CD4-positive, alpha-beta T cell (primary cell): Measurements from ENCODE around the gene PRND. TPM values are rescaled to one million over a fixed set of nuclear protein-coding genes. Genes with fewer than 3 reads are reported as not detected.

Experiments used
- ATAC-seq: fragments of 200-7000 bp; cut with Tn5 transposase; one replicate; pipeline ENCODE4 v1.10.0; 2022; ENCODE audit warnings: mild to moderate bottlenecking; ENCODE audit not compliant: poor library complexity
- CTCF ChIA-PET: fragments of 350-600 bp; sonication (Branson Sonifier 250); formaldehyde crosslinking; loops from one replicate; lab custom pipeline; 2021; ENCODE audit warnings: antibody characterized with exemption, inconsistent platforms; lab: Charles Lee
- POLR2A ChIA-PET: fragments of 350-600 bp; sonication (Branson Sonifier 250); formaldehyde crosslinking; loops from one replicate; lab custom pipeline; 2021; ENCODE audit warnings: antibody characterized with exemption, inconsistent platforms; lab: Charles Lee
- DNase-seq, 14 experiments: peaks; one replicate each; pipeline ENCODE4 v3.0.0-alpha.2; 2013 to 2020; ENCODE audit warnings: mixed read lengths in 2 of 14
- H3K27ac ChIP-seq, 2 donors: one replicate each; pipeline versions ENCODE4 v1.5.1 to v1.7.0; 2013; ENCODE audit warnings: low read length in 2 of 2, low read depth in 1 of 2, mild to moderate bottlenecking in 1 of 2
- H3K27me3 ChIP-seq, 2 experiments: 1 replicate in 1 of 2; 2 replicates in 1 of 2; pipeline versions ENCODE4 v1.6.1 to v1.7.0; 2013; ENCODE audit warnings: low read length in 2 of 2, control low read depth in 1 of 2, mild to moderate bottlenecking in 1 of 2, moderate library complexity in 1 of 2; ENCODE audit not compliant: insufficient read depth in 2 of 2, control insufficient read depth in 1 of 2
- H3K36me3 ChIP-seq: one replicate; pipeline ENCODE4 v1.6.1; 2013; ENCODE audit warnings: low read length, control low read depth; ENCODE audit not compliant: insufficient read depth
- H3K4me1 ChIP-seq: one replicate; pipeline ENCODE4 v1.6.1; 2013; ENCODE audit warnings: low read length, control low read depth; ENCODE audit not compliant: insufficient read depth
- H3K4me3 ChIP-seq: one replicate; pipeline ENCODE4 v1.5.1; 2013; ENCODE audit warnings: mild to moderate bottlenecking, low read length, moderate library complexity
- H3K9me3 ChIP-seq, 2 experiments: 1 replicate in 1 of 2; 2 replicates in 1 of 2; pipeline versions ENCODE4 v1.6.1 to v1.7.0; 2013; ENCODE audit warnings: low read length in 2 of 2, mild to moderate bottlenecking in 2 of 2, control low read depth in 1 of 2, moderate library complexity in 1 of 2; ENCODE audit not compliant: control insufficient read depth in 1 of 2, insufficient read depth in 1 of 2
- H3K27ac Mint-ChIP-seq: one replicate; pipeline ENCODE4 v1.8.0; 2020; ENCODE audit warnings: mixed read lengths
- H3K27me3 Mint-ChIP-seq: one replicate; pipeline ENCODE4 v1.8.0; 2021; ENCODE audit warnings: mixed read lengths
- H3K36me3 Mint-ChIP-seq: one replicate; pipeline ENCODE4 v1.8.0; 2021; ENCODE audit warnings: low read depth, mixed read lengths
- H3K4me1 Mint-ChIP-seq: one replicate; pipeline ENCODE4 v1.8.0; 2021; ENCODE audit warnings: low read depth, mixed read lengths
- H3K4me3 Mint-ChIP-seq: one replicate; pipeline ENCODE4 v1.8.0; 2020; ENCODE audit warnings: mild to moderate bottlenecking, mixed read lengths
- H3K9me3 Mint-ChIP-seq: one replicate; pipeline ENCODE4 v1.8.0; 2020; ENCODE audit warnings: mixed read lengths
- CTCF ChIP-seq: fragments of 200-600 bp; IDR thresholded peaks from one replicate; pipeline ENCODE4 v1.8.0; 2022; ENCODE audit warnings: antibody characterized with exemption, mild to moderate bottlenecking
- intact Hi-C, 2 experiments: fragments of 100-400 bp; cut with DNase I in 1 of 2; cut with micrococcal nuclease in 1 of 2; formaldehyde crosslinking; loops; one replicate each; pipeline versions ENCODE4 v1.15.1 to v1.9.0; 2023 to 2025; cut with DNase I, micrococcal nuclease
- total RNA-seq, 174 experiments: library from RNA in 2 of 174; stranded (reverse) in 2 of 174; gene quantifications; one replicate each; pipeline ENCODE4 v1.2.3 and lab custom pipeline; 2021 to 2026

PRND gene
- total RNA-seq, 2 experiments from 2014 or later = not detected

DNA sequence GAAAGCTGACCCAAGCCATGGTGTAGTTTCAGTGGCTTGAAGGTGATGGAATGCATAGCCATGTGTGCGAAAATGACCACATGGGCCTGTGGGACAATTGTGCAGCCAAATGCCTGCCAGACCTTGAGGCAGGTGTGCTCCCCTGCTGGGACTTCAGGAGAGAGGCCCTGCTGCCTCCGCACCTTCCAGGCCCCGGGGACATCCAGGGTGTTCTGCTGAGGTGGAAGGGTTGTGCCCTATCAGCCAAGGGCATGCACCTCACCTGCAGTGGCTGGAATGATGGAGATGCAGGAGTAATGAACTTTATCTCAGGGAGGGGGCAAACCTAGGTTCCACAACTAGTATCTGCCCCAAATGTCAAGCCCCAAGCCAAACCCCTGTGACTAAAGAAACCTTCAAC is 44.0 kb downstream of the PRND start:
- Mint-ChIP-seq H3K36me3 (peaks cover under 1% of the 10 kb centered on the region), H3K27me3 (no peaks in the 10 kb centered on the region), H3K4me1 (peaks cover 8% of the 10 kb centered on the region), H3K9me3 (peaks cover 4% of the 10 kb centered on the region), H3K4me3 (no peak overlapping the region), H3K27ac (no peak overlapping the region)
- no peaks in the 10 kb centered on the region for H3K9me3 ChIP-seq
- CTCF ChIA-PET = no interaction called here
- no peak for DNase-seq
- no peak overlapping the region for H3K4me3 ChIP-seq
- no peak overlapping the region for H3K27ac ChIP-seq
- intact Hi-C loops = no loop called here
- peaks cover 7% of the 10 kb centered on the region for H3K4me1 ChIP-seq
- no peak for TF ChIP-seq CTCF
- no peaks in the 10 kb centered on the region for H3K27me3 ChIP-seq
- no peaks in the 10 kb centered on the region for H3K36me3 ChIP-seq
- no peak for ATAC-seq
- POLR2A ChIA-PET = no interaction called here

DNA sequence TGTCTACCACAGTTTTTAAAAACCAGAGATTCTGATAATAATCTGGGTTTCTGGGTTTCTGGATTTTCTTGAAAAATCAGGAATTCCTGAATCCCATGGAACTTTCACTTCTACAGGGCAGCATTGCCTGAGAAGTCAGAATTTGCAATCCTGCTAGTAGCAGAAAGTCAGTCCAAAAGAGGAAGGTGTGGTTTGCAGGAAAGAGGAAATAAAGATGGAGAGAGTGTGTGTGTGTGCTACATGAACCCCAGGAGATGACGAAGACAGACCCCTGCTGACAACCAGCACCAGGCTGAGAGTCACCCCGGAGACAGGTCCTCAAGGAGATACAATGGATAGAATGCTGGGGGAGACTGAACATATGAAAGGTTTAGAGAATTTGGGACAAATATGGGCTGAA is 44.9 kb downstream of the PRND start:
- no peak for TF ChIP-seq CTCF
- DNase-seq (peak in 2 of 14 experiments; percentile 57 to 70), ATAC-seq (no peak)
- Histone ChIP-seq H3K4me3 (no peak overlapping the region), H3K9me3 (peaks cover 0 to 6% of the 10 kb centered on the region in 2 experiments), H3K27ac (no peak overlapping the region), H3K27me3 (no peaks in the 10 kb centered on the region), H3K36me3 (no peaks in the 10 kb centered on the region), H3K4me1 (no peaks in the 10 kb centered on the region)
- H3K9me3 Mint-ChIP-seq = peaks cover 4% of the 10 kb centered on the region
- POLR2A ChIA-PET = no interaction called here
- CTCF ChIA-PET = no interaction called here
- H3K4me3 Mint-ChIP-seq = no peak overlapping the region
- no peaks in the 10 kb centered on the region for H3K27me3 Mint-ChIP-seq
- H3K27ac Mint-ChIP-seq = no peak overlapping the region
- H3K36me3 Mint-ChIP-seq = peaks cover 6% of the 10 kb centered on the region
- intact Hi-C loops = no loop called here
- peaks cover 2% of the 10 kb centered on the region for H3K4me1 Mint-ChIP-seq

DNA sequence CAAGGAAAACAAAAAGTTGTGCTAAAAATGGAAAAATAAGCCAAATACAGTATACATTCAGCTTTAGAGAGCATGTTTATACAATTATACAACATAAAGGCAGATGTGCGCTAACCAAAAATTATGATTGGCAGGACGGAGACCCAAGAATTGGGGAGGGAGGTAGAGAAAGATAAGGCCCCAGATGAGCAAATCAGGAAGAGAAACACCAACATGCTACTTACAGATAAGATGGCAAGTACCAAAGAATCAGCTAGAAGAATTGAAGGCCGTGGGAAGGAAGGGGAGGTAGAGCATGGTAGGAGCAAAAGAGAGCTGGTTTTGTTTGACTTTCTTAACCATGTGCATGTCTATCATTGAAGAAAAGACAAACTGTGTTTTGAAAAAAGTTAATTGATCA is 45.4 kb downstream of the PRND start:
- intact Hi-C loops = no loop called here

More for the DNA sequence above, 45.4 kb downstream of the PRND start:
- Mint-ChIP-seq H3K27ac (no peak overlapping the region), H3K36me3 (peaks cover 6% of the 10 kb centered on the region), H3K27me3 (no peaks in the 10 kb centered on the region), H3K4me1 (no peaks in the 10 kb centered on the region), H3K9me3 (peaks cover 4% of the 10 kb centered on the region), H3K4me3 (no peak overlapping the region)
- POLR2A ChIA-PET = no interaction called here
- CTCF ChIA-PET = no interaction called here
- no peaks in the 10 kb centered on the region for H3K4me1 ChIP-seq
- no peaks in the 10 kb centered on the region for H3K36me3 ChIP-seq
- H3K4me3 ChIP-seq = no peak overlapping the region
- peaks cover 0 to 11% of the 10 kb centered on the region in 2 experiments for H3K9me3 ChIP-seq
- no peaks in the 10 kb centered on the region for H3K27me3 ChIP-seq
- no peak for DNase-seq
- no peak for ATAC-seq
- H3K27ac ChIP-seq = no peak overlapping the region
- TF ChIP-seq CTCF = no peak
